HG02571 (cell line): ENCODE data around the gene GALNT4.

Experiments used
- ATAC-seq: cut with Tn5 transposase; IDR thresholded peaks from one replicate; pipeline ENCODE4 v1.9.1; 2021; ENCODE audit warnings: mild to moderate bottlenecking, moderate library complexity; ENCODE audit not compliant: unreplicated experiment

The GALNT4 gene

GRCh38 chr12:89537389-89537788, 12.8 kb upstream of the GALNT4 start:
- ATAC-seq = no peak

GRCh38 chr12:89529738-89530137, 5.1 kb upstream of the GALNT4 start:
- no peak for ATAC-seq

GRCh38 chr12:89528434-89528833, 3.8 kb upstream of the GALNT4 start:
- ATAC-seq = no peak

GRCh38 chr12:89525824-89526770, 1.5 kb upstream of the GALNT4 start, which contains the start of gene POC1B:
Gene POC1B, minus strand, starts transcription at chr12:89526047. Its CDS starts 152 bp downstream, at chr12:89525895.
- peak; percentile 72 for ATAC-seq

GRCh38 chr12:89525305-89525823, 768 bp upstream of the GALNT4 start:
- peak; percentile 34 for ATAC-seq

- ATAC-seq = no peak
These were observed 604 bp downstream of the GALNT4 start for GRCh38 chr12:89523843-89524540.

GRCh38 chr12:89523393-89523792, 1.2 kb downstream of the GALNT4 start:
- no peak for ATAC-seq

GRCh38 chr12:89521364-89522223, 3.0 kb downstream of the GALNT4 start:
- ATAC-seq = no peak

- no peak for ATAC-seq
These were observed 6.9 kb downstream of the GALNT4 start for GRCh38 chr12:89517720-89518119.

GRCh38 chr12:89516633-89517032, 8.0 kb downstream of the GALNT4 start:
- ATAC-seq = no peak

- peak; percentile 64 for ATAC-seq
These were observed 9.8 kb downstream of the GALNT4 start for GRCh38 chr12:89514751-89515150.

GRCh38 chr12:89513544-89513943, 11.1 kb downstream of the GALNT4 start:
- no peak for ATAC-seq

GRCh38 chr12:89507015-89507824, 17.4 kb downstream of the GALNT4 start:
- ATAC-seq = no peak

GRCh38 chr12:89506050-89506449, 18.5 kb downstream of the GALNT4 start:
- no peak for ATAC-seq

GRCh38 chr12:89504560-89505346, 19.8 kb downstream of the GALNT4 start:
- no peak for ATAC-seq

- ATAC-seq = no peak
These were observed 22.8 kb downstream of the GALNT4 start for GRCh38 chr12:89501793-89502192.

GRCh38 chr12:89499857-89500256, 24.7 kb downstream of the GALNT4 start:
- no peak for ATAC-seq

- no peak for ATAC-seq
These were observed 27.1 kb downstream of the GALNT4 start for GRCh38 chr12:89497467-89497866.

- ATAC-seq = no peak
These were observed 27.6 kb downstream of the GALNT4 start for GRCh38 chr12:89497005-89497404.
